ENCODE measurements around the gene CCL18.

GRCh38 chr17:36055171-36055570, 8.9 kb upstream of the CCL18 start:
- TF ChIP-seq POLR2A (IDR thresholded peaks at IDR 0.05) (no peak), EP300 (IDR thresholded peaks at IDR 0.05) (no peak)
- TF ChIP-seq, protein P1, sequence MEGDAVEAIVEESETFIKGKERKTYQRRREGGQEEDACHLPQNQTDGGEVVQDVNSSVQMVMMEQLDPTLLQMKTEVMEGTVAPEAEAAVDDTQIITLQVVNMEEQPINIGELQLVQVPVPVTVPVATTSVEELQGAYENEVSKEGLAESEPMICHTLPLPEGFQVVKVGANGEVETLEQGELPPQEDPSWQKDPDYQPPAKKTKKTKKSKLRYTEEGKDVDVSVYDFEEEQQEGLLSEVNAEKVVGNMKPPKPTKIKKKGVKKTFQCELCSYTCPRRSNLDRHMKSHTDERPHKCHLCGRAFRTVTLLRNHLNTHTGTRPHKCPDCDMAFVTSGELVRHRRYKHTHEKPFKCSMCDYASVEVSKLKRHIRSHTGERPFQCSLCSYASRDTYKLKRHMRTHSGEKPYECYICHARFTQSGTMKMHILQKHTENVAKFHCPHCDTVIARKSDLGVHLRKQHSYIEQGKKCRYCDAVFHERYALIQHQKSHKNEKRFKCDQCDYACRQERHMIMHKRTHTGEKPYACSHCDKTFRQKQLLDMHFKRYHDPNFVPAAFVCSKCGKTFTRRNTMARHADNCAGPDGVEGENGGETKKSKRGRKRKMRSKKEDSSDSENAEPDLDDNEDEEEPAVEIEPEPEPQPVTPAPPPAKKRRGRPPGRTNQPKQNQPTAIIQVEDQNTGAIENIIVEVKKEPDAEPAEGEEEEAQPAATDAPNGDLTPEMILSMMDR (IDR thresholded peaks at IDR 0.05): no peak
